DLD1 (cell line): ENCODE results near the gene MON2.

Experiments
- in situ Hi-C: cut with HindIII; loops from 2 replicates; pipeline ENCODE4 v1.10.0; 2017; ENCODE audit warnings: low sequenced_read_pairs

The MON2 gene, protein sequence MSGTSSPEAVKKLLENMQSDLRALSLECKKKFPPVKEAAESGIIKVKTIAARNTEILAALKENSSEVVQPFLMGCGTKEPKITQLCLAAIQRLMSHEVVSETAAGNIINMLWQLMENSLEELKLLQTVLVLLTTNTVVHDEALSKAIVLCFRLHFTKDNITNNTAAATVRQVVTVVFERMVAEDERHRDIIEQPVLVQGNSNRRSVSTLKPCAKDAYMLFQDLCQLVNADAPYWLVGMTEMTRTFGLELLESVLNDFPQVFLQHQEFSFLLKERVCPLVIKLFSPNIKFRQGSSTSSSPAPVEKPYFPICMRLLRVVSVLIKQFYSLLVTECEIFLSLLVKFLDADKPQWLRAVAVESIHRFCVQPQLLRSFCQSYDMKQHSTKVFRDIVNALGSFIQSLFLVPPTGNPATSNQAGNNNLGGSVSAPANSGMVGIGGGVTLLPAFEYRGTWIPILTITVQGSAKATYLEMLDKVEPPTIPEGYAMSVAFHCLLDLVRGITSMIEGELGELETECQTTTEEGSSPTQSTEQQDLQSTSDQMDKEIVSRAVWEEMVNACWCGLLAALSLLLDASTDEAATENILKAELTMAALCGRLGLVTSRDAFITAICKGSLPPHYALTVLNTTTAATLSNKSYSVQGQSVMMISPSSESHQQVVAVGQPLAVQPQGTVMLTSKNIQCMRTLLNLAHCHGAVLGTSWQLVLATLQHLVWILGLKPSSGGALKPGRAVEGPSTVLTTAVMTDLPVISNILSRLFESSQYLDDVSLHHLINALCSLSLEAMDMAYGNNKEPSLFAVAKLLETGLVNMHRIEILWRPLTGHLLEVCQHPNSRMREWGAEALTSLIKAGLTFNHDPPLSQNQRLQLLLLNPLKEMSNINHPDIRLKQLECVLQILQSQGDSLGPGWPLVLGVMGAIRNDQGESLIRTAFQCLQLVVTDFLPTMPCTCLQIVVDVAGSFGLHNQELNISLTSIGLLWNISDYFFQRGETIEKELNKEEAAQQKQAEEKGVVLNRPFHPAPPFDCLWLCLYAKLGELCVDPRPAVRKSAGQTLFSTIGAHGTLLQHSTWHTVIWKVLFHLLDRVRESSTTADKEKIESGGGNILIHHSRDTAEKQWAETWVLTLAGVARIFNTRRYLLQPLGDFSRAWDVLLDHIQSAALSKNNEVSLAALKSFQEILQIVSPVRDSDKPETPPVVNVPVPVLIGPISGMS (N-terminal part only)

DNA sequence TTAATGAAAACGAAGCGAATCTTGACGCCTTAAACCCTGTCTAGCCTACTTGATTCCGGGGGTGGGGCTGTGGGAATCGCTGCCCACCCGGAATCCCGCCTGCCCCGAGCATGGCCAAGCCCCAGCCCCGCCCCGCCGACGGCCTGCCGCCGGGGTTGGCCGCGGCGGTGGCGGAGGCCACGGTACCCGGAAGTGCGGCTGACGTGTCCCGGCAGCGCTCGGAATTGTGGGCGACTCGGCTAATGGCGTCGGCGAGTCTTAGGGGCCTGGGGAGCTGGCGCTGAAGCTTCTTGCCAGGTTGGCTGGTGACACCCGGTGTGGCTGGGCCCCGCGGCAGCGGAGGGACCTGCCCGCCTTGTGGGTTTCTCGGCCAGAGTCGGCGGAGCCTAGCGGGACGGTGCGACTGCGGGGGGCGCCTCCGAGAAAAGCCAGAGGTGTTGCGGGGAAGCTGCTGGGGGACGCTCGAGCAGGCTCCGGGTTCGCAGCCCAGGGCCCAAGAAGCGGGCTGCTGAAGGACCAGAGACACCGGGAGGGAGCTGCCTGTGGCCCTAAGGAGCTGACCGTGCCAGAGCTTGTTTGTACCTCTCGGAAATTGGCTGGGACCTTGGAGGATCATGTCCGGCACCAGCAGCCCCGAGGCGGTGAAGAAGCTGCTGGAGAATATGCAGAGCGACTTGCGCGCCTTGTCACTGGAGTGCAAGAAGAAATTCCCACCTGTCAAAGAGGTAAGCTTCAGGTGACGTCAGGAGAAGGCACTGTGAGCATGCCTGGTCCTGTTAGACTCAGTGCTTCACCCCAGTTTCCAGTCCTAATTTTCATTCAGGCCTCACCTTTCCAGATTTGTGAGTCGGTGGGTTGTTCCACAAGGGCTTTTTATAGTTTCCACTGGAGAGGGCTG, at the start of gene MON2:
Gene MON2 (plus strand): TSS at position 233 of the 898 bp plus-strand sequence. CDS start 382 bp downstream, at position 615.
- in situ Hi-C loops, result loop anchor here (25.0 kb wide), 1 partner anchor 320 kb away; no protein-coding TSS in a partner anchor

DNA sequence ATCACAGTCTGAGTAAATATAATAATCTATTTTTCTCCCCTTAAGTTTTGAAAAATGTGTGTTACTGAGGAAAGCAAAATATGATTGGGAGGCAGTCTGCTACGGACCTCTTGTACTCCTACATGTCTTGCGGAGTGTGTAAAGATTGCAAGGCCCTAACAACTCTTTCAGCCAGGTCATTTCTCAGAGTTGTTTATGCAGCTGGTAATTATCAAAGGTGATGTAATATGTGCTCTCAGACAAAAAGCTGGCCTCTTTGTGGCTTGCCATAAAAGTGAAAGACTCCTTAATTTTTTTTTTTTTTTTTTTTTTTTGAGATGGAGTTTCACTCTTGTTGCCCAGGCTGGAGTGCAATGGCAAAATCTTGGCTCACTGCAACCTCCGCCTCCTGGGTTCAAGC, 40.5 kb upstream of the MON2 start:
- in situ Hi-C loops, result loop anchor here (25.0 kb wide), 1 partner anchor 661 kb away; no protein-coding TSS in a partner anchor

DNA sequence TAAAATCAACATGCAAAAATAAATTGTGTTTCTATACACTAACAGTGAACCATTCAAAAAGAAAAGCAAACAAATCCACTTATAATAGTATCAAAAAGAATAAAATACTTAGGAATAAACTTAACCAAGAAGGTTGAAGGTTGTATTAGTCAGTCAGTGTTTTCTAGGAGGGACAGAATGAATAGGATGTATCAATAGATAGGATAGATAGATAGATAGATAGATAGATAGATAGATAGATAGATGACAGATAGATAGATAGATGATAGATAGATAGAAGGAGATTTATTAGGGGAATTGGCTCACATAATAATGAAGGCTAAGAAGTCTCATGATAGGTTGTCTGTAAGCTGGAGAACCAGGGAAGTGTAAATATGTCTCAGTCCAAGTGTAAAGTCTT, 37.2 kb upstream of the MON2 start:
- in situ Hi-C loops, result loop anchor here (25.0 kb wide), 1 partner anchor 658 kb away; no protein-coding TSS in a partner anchor

DNA sequence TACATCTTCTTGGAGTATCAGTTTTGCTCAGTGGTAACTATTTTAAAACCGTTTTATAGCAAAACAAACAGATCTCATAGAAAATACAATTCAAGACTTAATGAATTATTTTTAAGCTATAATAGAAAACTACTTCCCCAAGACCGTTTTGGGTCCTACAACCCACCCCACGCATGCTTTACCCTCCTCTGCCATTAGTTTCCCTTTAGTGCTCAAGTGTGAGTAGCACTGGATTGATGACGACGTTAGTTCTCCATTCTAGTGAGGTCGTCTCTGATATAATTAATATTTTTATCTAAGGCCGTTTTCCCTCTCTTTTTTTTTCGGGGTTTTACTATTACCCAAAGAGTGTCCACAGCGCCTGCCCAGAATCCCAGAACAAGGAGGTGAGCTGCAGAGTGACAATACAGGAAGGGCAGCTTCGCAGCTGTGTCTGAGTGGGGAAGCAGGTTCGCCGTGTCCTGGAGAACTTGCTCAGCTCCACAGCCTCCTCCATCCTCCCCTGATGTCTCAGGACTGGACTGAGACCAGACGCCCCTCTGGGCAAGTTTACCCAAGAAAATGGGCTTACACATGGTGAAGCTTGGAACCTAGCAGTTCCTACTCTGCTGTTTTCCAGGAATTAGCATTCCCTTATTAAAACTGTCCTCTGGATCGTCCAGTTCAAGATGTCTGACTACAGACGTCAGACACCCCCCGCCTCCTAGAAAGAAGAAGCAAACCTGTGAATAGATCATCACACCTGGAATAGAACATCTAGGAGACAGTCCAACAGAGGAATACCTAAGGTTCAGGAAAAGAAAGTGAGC, 31.9 kb upstream of the MON2 start:
- in situ Hi-C loops, result loop anchor here (25.0 kb wide), 1 partner anchor 653 kb away; no protein-coding TSS in a partner anchor

DNA sequence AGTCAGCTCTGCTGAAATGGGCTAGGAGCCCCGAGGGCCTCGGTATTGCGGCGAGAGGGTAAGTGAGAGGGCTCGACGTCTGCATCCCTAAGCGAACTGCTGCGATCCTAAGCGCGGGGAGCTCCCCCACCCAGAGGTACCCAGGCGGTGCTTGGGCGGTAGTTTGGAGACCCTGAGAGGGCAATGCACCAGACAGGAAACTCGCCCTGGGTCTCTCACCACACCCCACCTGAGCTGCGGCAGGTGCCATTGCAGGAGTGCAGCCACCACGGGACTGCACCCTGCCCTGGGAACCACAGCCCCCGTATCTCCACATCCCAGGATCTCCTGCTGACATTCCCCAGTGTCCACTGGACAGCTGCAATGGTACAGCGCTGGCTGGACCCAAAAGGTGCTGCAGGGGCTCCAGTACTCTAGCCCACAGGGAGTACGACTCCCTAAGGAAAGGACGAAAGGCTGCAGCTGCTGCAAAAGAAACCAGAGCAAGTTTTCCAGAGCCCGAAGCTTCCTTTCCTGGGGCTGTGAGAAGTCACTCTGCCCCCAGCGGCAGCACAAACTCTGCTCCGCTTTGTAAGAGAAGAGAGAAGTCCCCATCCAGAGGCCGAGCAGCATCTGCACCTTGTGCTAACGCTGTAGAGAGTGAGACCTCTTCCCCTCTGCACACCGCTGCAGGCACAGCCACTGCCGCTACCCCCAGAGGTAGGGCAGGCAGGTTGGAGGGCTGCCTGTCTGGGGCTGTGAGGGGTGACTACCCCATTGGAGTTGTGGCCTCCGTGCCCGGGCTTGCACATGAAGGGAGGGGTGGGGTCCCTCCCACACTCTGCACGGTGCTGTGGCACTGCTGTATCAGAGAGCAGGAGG, 31.1 kb upstream of the MON2 start:
- in situ Hi-C loops, result loop anchor here (25.0 kb wide), 1 partner anchor 652 kb away; no protein-coding TSS in a partner anchor

DNA sequence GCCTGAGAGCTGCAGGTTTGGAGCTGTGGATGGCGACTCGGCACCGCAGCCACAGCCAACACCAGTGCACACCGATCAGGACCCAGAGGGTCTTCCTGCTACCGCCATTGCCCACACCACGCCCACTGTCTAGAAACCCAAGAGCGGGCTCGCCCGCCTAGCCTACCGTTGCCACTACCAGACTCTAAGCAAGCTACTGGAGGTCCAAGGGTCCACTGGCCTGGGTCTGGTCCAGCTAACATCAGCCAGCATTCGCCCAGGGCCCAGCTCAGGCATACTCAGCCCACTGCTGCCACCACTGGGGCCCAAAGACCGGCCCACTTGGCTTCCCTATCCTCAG, 30.5 kb upstream of the MON2 start:
- in situ Hi-C loops, result loop anchor here (25.0 kb wide), 1 partner anchor 651 kb away; no protein-coding TSS in a partner anchor

GRCh38 chr12:62438098-62438692, 28.4 kb upstream of the MON2 start:
- in situ Hi-C loops, result loop anchor here (25.0 kb wide), 1 partner anchor 649 kb away; no protein-coding TSS in a partner anchor

DNA sequence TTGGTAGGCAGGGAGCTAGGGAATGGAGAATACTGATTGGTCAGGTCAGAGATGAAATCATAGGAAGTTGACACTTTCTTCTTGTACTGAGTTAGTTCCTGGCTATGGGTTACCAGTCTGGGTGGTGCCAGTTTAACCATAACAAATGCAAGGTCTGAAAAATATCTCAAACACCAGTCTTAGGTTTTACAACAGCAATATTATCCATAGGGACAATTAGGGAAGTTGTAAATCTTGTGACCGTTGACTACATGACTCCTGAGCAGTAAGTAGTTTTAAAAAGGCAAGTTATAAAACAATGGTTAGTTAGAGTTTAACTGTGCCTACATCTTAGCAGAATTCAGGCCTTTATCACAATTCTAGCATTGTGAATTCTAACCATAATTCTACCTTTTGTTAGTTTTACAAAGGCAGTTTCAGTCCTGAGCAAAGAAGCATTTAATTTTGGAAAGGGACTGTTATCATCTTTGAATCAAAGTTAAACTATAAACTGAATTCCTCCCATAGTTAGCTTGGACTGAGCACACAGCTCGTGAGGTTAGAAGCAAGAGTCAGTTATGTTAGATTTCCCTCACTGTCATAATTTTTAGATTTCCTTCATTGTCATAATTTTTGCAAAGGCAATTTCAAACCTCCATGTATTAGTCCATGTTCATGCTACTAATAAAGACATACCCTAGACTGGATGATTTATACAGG, 19.7 kb upstream of the MON2 start:
- in situ Hi-C loops, result loop anchor here (25.0 kb wide), 1 partner anchor 640 kb away; no protein-coding TSS in a partner anchor

GRCh38 chr12:62448436-62448835, 18.2 kb upstream of the MON2 start:
- in situ Hi-C loops, result loop anchor here (25.0 kb wide), 1 partner anchor 639 kb away; no protein-coding TSS in a partner anchor

- in situ Hi-C loops, result loop anchor here (25.0 kb wide), 1 partner anchor 332 kb away; no protein-coding TSS in a partner anchor
Measured at GRCh38 chr12:62455429-62455828, 11.2 kb upstream of the MON2 start.

- in situ Hi-C loops, result loop anchor here (25.0 kb wide), 1 partner anchor 329 kb away; no protein-coding TSS in a partner anchor
Measured at GRCh38 chr12:62458626-62459025, 8.0 kb upstream of the MON2 start.

GRCh38 chr12:62459976-62460375, 6.7 kb upstream of the MON2 start:
- in situ Hi-C loops, result loop anchor here (25.0 kb wide), 1 partner anchor 327 kb away; no protein-coding TSS in a partner anchor

GRCh38 chr12:62461171-62461837, 5.3 kb upstream of the MON2 start:
- in situ Hi-C loops, result loop anchor here (25.0 kb wide), 1 partner anchor 326 kb away; no protein-coding TSS in a partner anchor

GRCh38 chr12:62463252-62463651, 3.4 kb upstream of the MON2 start:
- in situ Hi-C loops, result loop anchor here (25.0 kb wide), 1 partner anchor 324 kb away; no protein-coding TSS in a partner anchor

- in situ Hi-C loops, result loop anchor here (25.0 kb wide), 1 partner anchor 321 kb away; no protein-coding TSS in a partner anchor
Measured at GRCh38 chr12:62466018-62466593, 520 bp upstream of the MON2 start.
